SJCRH30 (cell line): ENCODE data around the gene LAMB1. TPM values are rescaled to one million over a fixed set of nuclear protein-coding genes. Genes with fewer than 3 reads are reported as not detected.
A peak's percentile ranks its signal among the peaks of the same experiment; 100 is the strongest.

Experiments used
- DNase-seq, 2 experiments: peaks; one replicate each; pipeline ENCODE4 v3.0.0-alpha.2; 2015 to 2020
- H3K27ac ChIP-seq: fragments of 250-450 bp; sonication (Bioruptor Pico); 2 replicates; pipeline ENCODE4 v1.5.1; 2020; ENCODE audit warnings: mild to moderate bottlenecking, moderate library complexity
- H3K27me3 ChIP-seq: fragments of 250-450 bp; sonication (Bioruptor Pico); 2 replicates; pipeline ENCODE4 v1.5.1; 2020; ENCODE audit warnings: mild to moderate bottlenecking, moderate library complexity
- H3K36me3 ChIP-seq: fragments of 250-450 bp; sonication (Bioruptor Pico); 2 replicates; pipeline ENCODE4 v1.5.1; 2020; ENCODE audit warnings: mild to moderate bottlenecking, moderate library complexity
- H3K4me1 ChIP-seq: fragments of 250-450 bp; sonication (Bioruptor Pico); 2 replicates; pipeline ENCODE4 v1.5.1; 2020; ENCODE audit warnings: mild to moderate bottlenecking, moderate library complexity
- H3K4me3 ChIP-seq: fragments of 250-450 bp; sonication (Bioruptor Pico); 2 replicates; pipeline ENCODE4 v1.5.1; 2020; ENCODE audit warnings: mild to moderate bottlenecking, moderate library complexity
- H3K9me3 ChIP-seq: fragments of 250-450 bp; sonication (Bioruptor Pico); replicated peaks from 2 replicates; pipeline ENCODE4 v1.5.1; 2020; ENCODE audit warnings: mild to moderate bottlenecking, moderate library complexity
- total RNA-seq: library from RNA; depleted of rRNA; stranded (reverse); fragments of >200 nt; shearing (Covaris generic); gene quantifications from 2 replicates; pipeline ENCODE4 v1.2.3, GENCODE V29; 2014

The LAMB1 gene
- total RNA-seq, 1 experiment from 2014 or later = 106 TPM

DNA sequence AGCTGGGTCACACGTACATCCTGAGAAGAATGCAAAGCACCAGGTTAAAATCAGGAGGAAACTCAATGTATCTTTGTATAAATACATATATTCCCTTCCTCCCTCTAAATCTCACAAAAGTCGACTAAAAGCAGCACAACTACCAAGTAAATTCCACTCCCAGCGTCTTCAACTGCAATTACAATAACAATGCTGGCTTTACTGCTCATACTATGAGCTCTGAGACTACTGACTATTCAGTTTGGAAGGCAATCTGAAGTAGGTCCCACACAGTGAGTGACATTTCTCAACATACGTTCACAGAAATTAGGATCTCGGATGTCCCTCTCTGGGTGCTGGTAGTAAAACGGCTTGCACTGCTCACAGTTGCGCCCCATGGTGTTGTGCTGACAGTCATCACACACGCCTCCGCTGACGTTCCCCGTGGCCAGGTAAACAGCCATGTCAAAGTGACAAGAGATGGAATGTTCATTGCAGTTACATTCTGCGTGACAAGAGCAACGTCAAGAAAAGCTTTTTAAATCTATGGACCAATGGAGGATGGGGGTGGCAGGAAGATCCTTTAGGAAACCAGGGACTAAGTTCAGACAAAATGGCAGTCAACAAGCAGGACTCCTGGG, 27.5 kb downstream of the LAMB1 start:
- DNase-seq = no peak
- Histone ChIP-seq H3K4me3 (no peak overlapping the region), H3K36me3 (peaks cover 86% of the 10 kb centered on the region), H3K27me3 (no peaks in the 10 kb centered on the region), H3K27ac (no peak overlapping the region), H3K4me1 (0 out of 2 replicates have a peak, but pooled peaks cover 3% of the 10 kb centered on the region), H3K9me3 (no peaks in the 10 kb centered on the region)

DNA sequence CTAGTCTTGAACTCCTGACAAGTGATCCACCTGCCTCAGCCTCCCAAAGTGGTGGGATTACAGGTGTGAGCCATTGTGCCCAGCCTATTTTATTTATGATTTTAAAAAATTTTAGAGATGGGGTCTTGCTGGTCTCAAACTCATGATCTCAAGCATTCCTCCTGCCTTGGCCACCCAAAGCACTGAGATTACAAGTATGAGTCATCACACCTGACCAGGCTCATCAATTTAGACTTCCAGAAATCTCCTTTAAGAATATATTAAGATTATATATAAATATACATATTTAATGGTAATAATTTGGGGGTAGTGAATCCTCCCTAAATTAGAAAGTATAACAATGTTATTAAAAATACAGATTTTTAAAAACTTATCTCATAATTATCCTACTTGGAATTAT, 29.1 kb downstream of the LAMB1 start:
- H3K9me3 ChIP-seq = no peaks in the 10 kb centered on the region
- no peak overlapping the region for H3K4me3 ChIP-seq
- peaks cover 85% of the 10 kb centered on the region for H3K36me3 ChIP-seq
- DNase-seq = no peak
- H3K27me3 ChIP-seq = no peaks in the 10 kb centered on the region
- no peak overlapping the region for H3K27ac ChIP-seq
- H3K4me1 ChIP-seq = 0 out of 2 replicates have a peak, but pooled peaks cover 3% of the 10 kb centered on the region

DNA sequence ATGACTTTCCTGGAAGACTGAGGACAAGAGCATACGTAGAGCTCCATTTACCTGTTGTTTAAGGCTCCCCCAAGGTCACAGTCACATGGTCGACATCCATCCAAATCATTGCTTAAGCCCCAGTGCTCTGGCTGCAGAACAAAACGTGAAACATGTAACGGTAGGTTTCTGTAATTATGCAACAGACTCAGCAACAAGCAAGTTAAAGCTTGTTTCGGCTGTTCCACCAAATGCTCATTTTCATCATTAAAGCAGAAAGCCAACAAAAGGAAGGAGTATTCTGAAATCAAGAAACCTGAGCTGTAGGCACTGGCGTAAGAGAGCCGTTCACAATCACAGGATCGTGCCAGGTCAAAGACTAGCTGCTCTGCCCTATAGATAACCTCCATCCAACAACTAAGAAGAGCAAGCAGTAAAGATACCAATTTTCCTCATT, 30.0 kb downstream of the LAMB1 start:
- no peak for DNase-seq
- no peaks in the 10 kb centered on the region for H3K27me3 ChIP-seq
- H3K36me3 ChIP-seq = peaks cover 85% of the 10 kb centered on the region
- peaks cover 4% of the 10 kb centered on the region; the same call in 1 of the 2 replicates for H3K4me1 ChIP-seq
- no peaks in the 10 kb centered on the region for H3K9me3 ChIP-seq
- H3K4me3 ChIP-seq = no peak overlapping the region
- H3K27ac ChIP-seq = no peak overlapping the region

DNA sequence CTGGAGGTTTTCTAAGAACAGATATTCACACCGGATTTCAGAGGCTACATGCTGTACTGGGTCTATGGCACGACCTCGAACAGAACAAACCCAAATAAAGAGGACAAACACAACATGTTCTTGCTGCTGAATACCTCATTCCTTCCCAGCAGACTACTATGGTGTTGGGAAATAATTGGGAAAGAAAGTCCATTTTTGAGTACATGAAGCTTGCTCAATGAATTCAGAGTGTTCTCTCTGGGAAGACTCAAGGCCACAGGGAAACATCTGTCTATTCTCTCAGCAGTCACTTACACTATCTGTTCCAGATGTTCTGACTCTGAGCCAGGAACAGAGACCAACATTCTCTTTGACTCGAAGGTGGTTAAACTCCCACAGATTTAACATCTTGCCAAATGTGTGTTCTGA, 30.9 kb downstream of the LAMB1 start:
- H3K36me3 ChIP-seq = peaks cover 79% of the 10 kb centered on the region

DNA sequence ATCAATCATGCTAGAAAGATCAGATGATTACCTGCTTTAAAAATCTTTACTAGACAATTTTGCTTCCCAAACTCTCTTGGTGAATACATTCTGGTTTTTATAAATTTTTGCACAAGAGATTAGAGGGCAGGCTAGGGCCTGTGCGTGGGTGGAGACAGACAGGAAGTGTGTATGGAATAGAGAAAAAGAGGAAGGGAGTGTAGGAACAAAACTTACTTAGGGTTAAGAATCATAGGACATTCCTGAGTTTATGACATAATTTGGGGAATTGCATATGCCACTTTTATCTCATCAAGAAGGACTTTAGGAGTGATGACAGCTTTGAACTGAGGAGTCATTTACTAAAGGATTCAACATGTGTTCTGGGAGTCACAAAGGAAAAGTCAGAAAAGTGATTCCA, 31.3 kb downstream of the LAMB1 start:
- DNase-seq = no peak
- Histone ChIP-seq H3K27me3 (no peaks in the 10 kb centered on the region), H3K4me3 (no peak overlapping the region), H3K4me1 (peaks cover 16% of the 10 kb centered on the region), H3K36me3 (peaks cover 78% of the 10 kb centered on the region), H3K27ac (no peak overlapping the region), H3K9me3 (no peaks in the 10 kb centered on the region)

More for the DNA sequence above, 30.9 kb downstream of the LAMB1 start:
- H3K9me3 ChIP-seq = no peaks in the 10 kb centered on the region
- H3K27ac ChIP-seq = no peak overlapping the region
- no peak for DNase-seq
- H3K4me3 ChIP-seq = no peak overlapping the region
- no peaks in the 10 kb centered on the region for H3K27me3 ChIP-seq
- peaks cover 13% of the 10 kb centered on the region for H3K4me1 ChIP-seq

DNA sequence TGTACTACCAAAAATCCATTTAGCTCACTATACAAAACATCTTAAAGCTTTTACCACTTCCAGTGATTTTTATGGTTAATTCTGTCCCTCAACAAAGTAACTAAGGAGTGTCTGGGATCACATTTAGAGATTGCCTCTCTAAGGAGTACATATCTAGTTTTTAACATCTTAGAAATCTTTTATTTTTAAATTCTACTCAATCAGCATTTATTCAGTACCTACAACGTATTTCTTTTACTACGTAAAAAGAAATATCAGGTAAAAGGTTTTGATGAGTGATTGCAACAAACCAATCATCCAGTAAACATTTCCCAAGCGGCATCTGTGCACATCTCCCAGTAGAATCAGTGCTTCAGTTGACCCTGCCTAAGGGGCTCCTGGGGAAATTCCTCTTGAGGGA, 31.9 kb downstream of the LAMB1 start:
- Histone ChIP-seq H3K36me3 (peaks cover 77% of the 10 kb centered on the region), H3K27ac (no peak overlapping the region), H3K27me3 (no peaks in the 10 kb centered on the region), H3K9me3 (no peaks in the 10 kb centered on the region), H3K4me1 (peaks cover 21% of the 10 kb centered on the region), H3K4me3 (no peak overlapping the region)
- DNase-seq = no peak

DNA sequence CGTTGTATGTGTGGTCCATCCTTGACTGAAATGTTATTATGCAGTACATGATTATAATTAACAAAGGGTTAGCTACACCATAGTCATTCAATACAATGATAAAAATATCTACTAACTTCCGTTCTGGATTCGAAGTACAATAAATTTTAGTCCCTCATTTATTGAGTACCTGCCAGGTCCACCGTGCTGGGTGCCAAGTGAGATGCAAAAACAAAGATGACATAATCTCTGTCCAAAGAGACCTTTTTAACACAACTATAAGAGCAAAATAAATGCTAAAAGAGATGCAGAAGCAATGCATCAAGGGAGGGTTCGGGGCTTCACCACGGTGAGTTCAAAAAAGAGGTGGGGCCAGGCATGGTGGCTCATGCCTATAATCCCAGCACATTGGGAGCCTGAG, 33.1 kb downstream of the LAMB1 start:
- Histone ChIP-seq H3K27me3 (no peaks in the 10 kb centered on the region), H3K9me3 (no peaks in the 10 kb centered on the region), H3K27ac (no peak overlapping the region), H3K36me3 (peaks cover 77% of the 10 kb centered on the region), H3K4me3 (no peak overlapping the region), H3K4me1 (peaks cover 21% of the 10 kb centered on the region)
- DNase-seq = no peak

DNA sequence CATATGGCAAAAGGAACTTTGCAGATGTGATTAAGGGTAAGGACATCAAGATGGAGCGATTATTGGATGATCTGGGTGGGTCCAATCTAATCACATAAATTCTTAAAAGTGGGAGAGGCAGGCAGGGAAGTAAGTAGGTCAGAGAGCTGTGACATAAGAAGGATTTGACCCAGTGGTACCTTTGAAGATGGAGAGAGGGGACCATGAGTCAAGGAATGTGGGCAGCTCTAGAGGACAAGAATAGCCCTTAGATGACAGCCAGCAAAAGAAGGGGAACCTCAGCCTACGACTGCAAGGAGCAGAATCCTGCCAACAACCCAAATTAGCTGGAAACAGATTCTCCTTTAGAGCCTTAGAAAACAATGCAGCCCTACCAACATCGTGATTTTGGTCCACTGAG, 34.5 kb downstream of the LAMB1 start:
- Histone ChIP-seq H3K36me3 (peaks cover 77% of the 10 kb centered on the region), H3K4me3 (no peak overlapping the region), H3K27ac (no peak overlapping the region), H3K4me1 (peaks cover 21% of the 10 kb centered on the region), H3K9me3 (no peaks in the 10 kb centered on the region), H3K27me3 (no peaks in the 10 kb centered on the region)
- no peak for DNase-seq

DNA sequence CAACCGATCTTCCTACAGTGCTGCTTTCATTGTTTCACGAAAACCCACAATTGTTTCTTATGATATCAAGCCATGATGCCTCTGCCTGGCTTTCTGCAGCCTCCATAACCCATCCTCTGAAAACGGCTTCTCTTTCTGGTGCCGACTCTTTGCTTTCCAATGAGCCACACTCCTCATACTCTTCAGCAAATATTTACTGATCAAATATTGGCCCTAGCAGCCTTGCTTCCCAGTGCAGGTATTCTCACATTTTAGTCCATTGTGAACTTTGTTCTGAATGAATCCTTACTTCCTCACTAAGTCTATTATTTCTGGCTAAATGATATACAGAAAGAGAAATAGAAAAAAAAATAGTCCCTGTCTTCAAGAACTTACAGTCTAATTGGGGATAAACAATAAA, 35.5 kb downstream of the LAMB1 start:
- DNase-seq = no peak
- Histone ChIP-seq H3K36me3 (peaks cover 76% of the 10 kb centered on the region), H3K4me1 (peaks cover 21% of the 10 kb centered on the region), H3K9me3 (no peaks in the 10 kb centered on the region), H3K4me3 (no peak overlapping the region), H3K27me3 (no peaks in the 10 kb centered on the region), H3K27ac (peak overlapping the region; percentile 77)

DNA sequence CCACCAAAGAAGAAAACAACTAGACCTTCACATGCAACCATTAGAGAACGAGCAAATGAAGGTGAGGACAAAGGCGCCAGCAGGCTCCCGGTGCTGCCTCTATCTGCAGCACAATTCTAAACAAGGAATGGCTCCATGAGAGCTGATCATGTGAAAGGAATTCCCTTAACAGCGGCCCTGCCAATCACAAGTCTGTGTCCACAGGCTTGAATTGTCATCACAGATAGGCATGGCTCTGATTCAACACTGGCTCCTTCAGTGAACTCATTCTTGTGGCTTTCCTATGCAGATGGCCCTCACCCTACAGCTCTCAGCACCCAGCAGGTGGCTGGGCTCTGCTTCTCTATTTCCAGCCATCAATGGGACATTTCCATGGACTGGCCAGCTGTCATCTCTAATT, 36.2 kb downstream of the LAMB1 start:
- peaks cover 21% of the 10 kb centered on the region for H3K4me1 ChIP-seq
- peaks cover 76% of the 10 kb centered on the region for H3K36me3 ChIP-seq
- H3K27me3 ChIP-seq = no peaks in the 10 kb centered on the region
- DNase-seq = peak; percentile 88 to 91
- peak overlapping the region; percentile 77 for H3K27ac ChIP-seq
- no peaks in the 10 kb centered on the region for H3K9me3 ChIP-seq
- H3K4me3 ChIP-seq = no peak overlapping the region

DNA sequence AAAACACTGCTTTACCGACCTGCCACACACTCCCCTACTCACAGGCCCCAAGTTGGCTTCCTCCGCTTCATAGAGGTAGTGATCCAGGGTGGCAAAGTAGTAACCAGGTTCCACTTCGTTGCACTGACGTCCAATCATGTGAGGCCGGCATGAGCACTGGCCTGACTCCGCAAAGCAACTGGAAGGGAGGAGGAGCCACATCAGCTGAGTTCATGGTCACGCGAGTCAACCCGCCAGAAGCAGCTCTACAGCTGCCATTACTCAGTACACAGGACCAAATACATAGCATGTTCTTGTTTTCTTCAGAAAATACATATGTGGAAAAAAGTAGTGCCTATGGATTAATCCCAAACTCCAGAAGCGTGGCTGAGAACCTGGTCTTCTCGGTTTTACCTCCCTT, 38.5 kb downstream of the LAMB1 start:
- H3K36me3 ChIP-seq = peaks cover 78% of the 10 kb centered on the region
- no peak overlapping the region for H3K27ac ChIP-seq

DNA sequence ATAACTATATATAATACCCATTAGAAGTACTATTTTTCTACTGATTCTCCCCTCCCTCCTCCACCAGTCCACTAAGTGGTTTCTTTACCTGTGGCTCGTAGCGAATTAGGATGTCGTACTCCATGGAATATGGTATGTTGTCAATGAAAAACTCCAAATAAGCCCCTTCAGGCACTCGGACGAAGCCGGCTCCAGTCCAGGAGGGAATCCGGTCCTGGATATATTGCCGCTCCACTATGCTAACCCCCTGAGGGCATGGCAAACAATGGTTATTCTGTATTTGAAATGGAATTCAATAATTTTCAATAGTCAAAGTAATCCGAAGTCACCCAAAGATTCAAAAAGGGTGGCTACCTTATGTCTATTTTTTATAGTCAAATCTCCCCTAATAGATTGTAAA, 40.1 kb downstream of the LAMB1 start:
- Histone ChIP-seq H3K4me1 (peaks cover 16% of the 10 kb centered on the region), H3K36me3 (peaks cover 82% of the 10 kb centered on the region), H3K9me3 (no peaks in the 10 kb centered on the region), H3K27me3 (no peaks in the 10 kb centered on the region), H3K4me3 (no peak overlapping the region), H3K27ac (no peak overlapping the region)
- no peak for DNase-seq

More for the DNA sequence above, 38.5 kb downstream of the LAMB1 start:
- Histone ChIP-seq H3K4me1 (peaks cover 18% of the 10 kb centered on the region), H3K27me3 (no peaks in the 10 kb centered on the region), H3K9me3 (no peaks in the 10 kb centered on the region), H3K4me3 (no peak overlapping the region)
- DNase-seq = no peak

DNA sequence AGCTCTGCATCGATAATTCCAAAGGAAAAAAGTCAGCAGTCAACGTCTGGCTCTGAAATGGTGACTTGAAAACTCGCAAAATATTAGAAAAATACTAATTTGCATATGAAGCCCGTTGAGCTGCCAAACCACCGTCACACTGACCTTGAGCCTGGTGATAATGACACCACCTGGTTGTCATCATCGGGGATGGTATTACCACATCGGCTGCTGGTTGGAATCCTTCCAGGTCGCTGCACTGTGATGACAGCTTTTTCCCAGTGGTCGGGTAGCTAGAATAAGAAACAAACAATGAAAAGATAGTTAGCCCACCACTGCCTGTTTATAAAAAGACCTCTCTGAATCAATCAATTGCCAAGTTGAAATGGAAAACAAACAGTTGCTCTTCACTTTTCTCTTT, 41.6 kb downstream of the LAMB1 start:
- no peaks in the 10 kb centered on the region for H3K9me3 ChIP-seq
- H3K36me3 ChIP-seq = peaks cover 93% of the 10 kb centered on the region
- H3K27me3 ChIP-seq = no peaks in the 10 kb centered on the region
- H3K4me3 ChIP-seq = no peak overlapping the region
- no peak for DNase-seq
- H3K4me1 ChIP-seq = peaks cover 4% of the 10 kb centered on the region
- H3K27ac ChIP-seq = no peak overlapping the region

DNA sequence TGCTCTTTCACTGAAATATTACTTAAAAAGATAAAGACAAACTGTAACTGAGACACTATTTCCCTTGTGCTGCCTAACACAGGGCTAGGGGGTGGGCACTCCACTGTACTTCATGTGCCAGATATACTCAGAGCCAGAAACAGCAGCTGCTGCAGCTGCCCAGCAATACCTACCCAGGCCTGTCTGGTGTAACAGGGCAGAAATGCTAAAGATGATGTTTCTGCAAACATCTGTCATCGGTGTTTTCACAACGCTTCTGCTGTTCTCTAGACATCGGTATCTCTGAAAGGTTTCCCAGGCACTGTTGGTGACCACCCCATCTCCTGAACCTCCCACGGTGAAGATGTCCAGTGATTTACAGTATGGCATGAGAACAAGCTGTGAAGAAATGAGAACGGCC, 42.7 kb downstream of the LAMB1 start:
- Histone ChIP-seq H3K27ac (no peak overlapping the region), H3K36me3 (peaks cover 93% of the 10 kb centered on the region), H3K27me3 (no peaks in the 10 kb centered on the region), H3K4me1 (no peaks in the 10 kb centered on the region), H3K4me3 (no peak overlapping the region), H3K9me3 (no peaks in the 10 kb centered on the region)
- DNase-seq = no peak

DNA sequence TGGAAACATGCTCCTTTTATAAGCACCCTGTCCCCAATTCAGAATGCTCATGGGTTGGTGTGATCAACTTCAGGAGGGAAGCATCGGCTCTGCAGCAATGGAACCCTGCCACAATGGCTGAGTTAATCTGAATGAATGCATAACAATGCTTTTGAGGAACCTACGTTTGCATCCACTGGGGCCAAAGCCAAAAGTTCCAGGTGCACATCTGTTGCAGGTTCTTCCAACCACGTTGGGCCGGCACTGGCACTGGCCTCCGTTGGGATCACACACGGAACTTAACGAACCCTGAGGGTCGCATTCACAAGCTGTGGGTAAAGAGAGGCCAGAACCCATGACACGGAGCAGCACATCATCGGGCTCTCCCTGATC, 43.4 kb downstream of the LAMB1 start:
- Histone ChIP-seq H3K4me1 (no peaks in the 10 kb centered on the region), H3K36me3 (peaks cover 90% of the 10 kb centered on the region), H3K27me3 (no peaks in the 10 kb centered on the region), H3K27ac (no peak overlapping the region), H3K9me3 (no peaks in the 10 kb centered on the region), H3K4me3 (no peak overlapping the region)
- no peak for DNase-seq
